Neural progenitor cell (in vitro differentiated cells): Measurements from ENCODE around the gene STAMBPL1. TPM values are rescaled to one million over a fixed set of nuclear protein-coding genes. Genes with fewer than 3 reads are reported as not detected.
A peak's percentile ranks its signal among the peaks of the same experiment; 100 is the strongest.
"Not testable (repeated sequence)": the region's sequence is repeated elsewhere in the genome, so short reads cannot be mapped to it uniquely, and the experiment has no call there.

ENCODE experiments used
- DNase-seq: peaks from one replicate; pipeline ENCODE4 v3.0.0-alpha.2; 2016; ENCODE audit warnings: low spot score
- H2AFZ ChIP-seq: fragments of 200-600 bp; sonication (generic); replicated peaks from 2 replicates; pipeline ENCODE4 v1.6.1; 2016; ENCODE audit warnings: antibody characterized with exemption
- H3F3A ChIP-seq: fragments of 200-600 bp; sonication (generic); 2 replicates; pipeline ENCODE4 v1.6.1; 2016; ENCODE audit warnings: antibody characterized with exemption, low read depth
- H3K27ac ChIP-seq: fragments of 200-600 bp; sonication (generic); 2 replicates; pipeline ENCODE4 v1.5.1; 2016; ENCODE audit warnings: mild to moderate bottlenecking
- H3K27me3 ChIP-seq: fragments of 200-600 bp; sonication (generic); 2 replicates; pipeline ENCODE4 v1.6.1; 2016; ENCODE audit warnings: mild to moderate bottlenecking, moderate library complexity
- H3K36me3 ChIP-seq: fragments of 200-600 bp; sonication (generic); 2 replicates; pipeline ENCODE4 v1.5.1; 2016
- H3K4me1 ChIP-seq: fragments of 200-600 bp; sonication (generic); 2 replicates; pipeline ENCODE4 v1.6.1; 2016; ENCODE audit warnings: mixed run types
- H3K4me2 ChIP-seq: fragments of 200-600 bp; sonication (generic); 2 replicates; pipeline ENCODE4 v1.6.1; 2016
- H3K4me3 ChIP-seq: fragments of 200-600 bp; sonication (generic); 2 replicates; pipeline ENCODE4 v1.5.1; 2016
- H3K79me2 ChIP-seq: fragments of 200-600 bp; sonication (generic); 2 replicates; pipeline ENCODE4 v1.6.1; 2016; ENCODE audit warnings: low read depth
- H3K9ac ChIP-seq: fragments of 200-600 bp; sonication (generic); 2 replicates; pipeline ENCODE4 v1.6.1; 2016
- H3K9me3 ChIP-seq: fragments of 200-600 bp; sonication (generic); 2 replicates; pipeline ENCODE4 v1.5.1; 2016; ENCODE audit warnings: low read depth
- H4K20me1 ChIP-seq: fragments of 200-600 bp; sonication (generic); 2 replicates; pipeline ENCODE4 v1.6.1; 2016; ENCODE audit warnings: low read depth
- H3K27ac Mint-ChIP-seq: 3 replicates; pipeline ENCODE4 v1.8.0; 2021; ENCODE audit warnings: mixed read lengths
- H3K27me3 Mint-ChIP-seq: 2 replicates; pipeline ENCODE4 v1.8.0; 2022; ENCODE audit warnings: low read depth, mild to moderate bottlenecking, inconsistent platforms, moderate library complexity, mixed read lengths; ENCODE audit not compliant: insufficient read depth
- H3K36me3 Mint-ChIP-seq: 3 replicates; pipeline ENCODE4 v1.8.0; 2021; ENCODE audit warnings: mixed read lengths
- H3K4me1 Mint-ChIP-seq: 3 replicates; pipeline ENCODE4 v1.8.0; 2021; ENCODE audit warnings: mixed read lengths
- H3K4me3 Mint-ChIP-seq: 3 replicates; pipeline ENCODE4 v1.8.0; 2021; ENCODE audit warnings: mild to moderate bottlenecking, moderate library complexity, mixed read lengths
- H3K9me3 Mint-ChIP-seq: 3 replicates; pipeline ENCODE4 v1.8.0; 2020; ENCODE audit warnings: mixed read lengths
- EZH2 ChIP-seq: fragments of 200-600 bp; sonication (generic); IDR thresholded peaks from 2 replicates; pipeline ENCODE4 v1.6.1; 2017; ENCODE audit warnings: antibody characterized with exemption, mild to moderate bottlenecking, moderate library complexity
- EZH2phosphoT487 ChIP-seq: fragments of 200-600 bp; sonication (generic); IDR thresholded peaks from 2 replicates; pipeline ENCODE4 v1.6.1; 2017; ENCODE audit warnings: antibody characterized with exemption
- total RNA-seq: library from RNA; depleted of rRNA; stranded (reverse); fragments of >200 nt; gene quantifications from 2 replicates; pipeline ENCODE4 v1.2.3, GENCODE V29; 2015; ENCODE audit warnings: low replicate concordance
- TF ChIP-seq, protein P1 (sequence below): fragments of 200-600 bp; sonication (generic); IDR thresholded peaks from 2 replicates; pipeline ENCODE4 v1.5.1; 2017; ENCODE audit warnings: antibody characterized with exemption, mild to moderate bottlenecking

The STAMBPL1 gene
- total RNA-seq, 1 donor from 2014 or later, result 1.9 TPM

DNA sequence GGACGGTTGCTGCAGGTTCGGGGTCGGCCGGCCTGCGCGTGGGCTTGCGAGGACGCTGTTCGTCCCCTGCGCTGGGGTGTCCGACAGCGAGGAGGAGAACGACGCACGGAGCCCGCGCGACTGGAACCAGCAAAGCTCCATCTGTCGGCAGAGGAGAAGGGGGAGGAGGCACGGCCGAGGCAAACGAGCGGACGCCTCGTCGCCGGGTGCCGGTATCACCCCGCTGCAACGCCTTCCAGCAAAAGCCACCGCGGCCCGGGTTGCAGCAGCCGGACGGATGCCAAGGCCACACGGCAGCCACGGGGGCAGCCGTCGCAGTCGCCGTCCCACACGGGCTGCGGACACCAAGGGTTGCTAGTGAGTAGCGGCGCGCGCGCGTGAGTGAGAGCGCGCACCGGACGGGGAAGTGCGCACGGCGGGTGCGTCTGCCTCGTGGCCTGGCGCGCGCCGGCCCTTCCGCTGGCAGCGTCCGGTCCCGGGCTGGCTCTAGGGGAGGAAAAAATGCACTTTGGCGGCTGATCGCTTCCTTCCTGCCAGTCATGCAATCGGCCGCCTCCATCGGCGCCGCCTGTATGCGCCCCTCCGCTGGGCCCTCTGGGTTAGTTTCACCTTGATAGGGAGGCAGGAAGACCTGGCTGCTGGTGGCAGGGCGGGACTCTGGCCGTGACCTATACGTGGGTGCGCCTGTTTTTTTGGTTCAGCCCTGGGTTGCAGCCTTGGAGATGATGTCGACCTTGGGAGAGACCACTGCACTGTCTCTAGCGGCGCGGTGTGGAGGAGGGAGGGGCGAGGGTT, 434 bp downstream of the STAMBPL1 start:
- Mint-ChIP-seq H3K4me3 (peak overlapping the region; percentile 94), H3K36me3 (no peaks in the 10 kb centered on the region), H3K27me3 (no peaks in the 10 kb centered on the region), H3K27ac (no peak overlapping the region), H3K4me1 (peaks cover 5% of the 10 kb centered on the region), H3K9me3 (no peaks in the 10 kb centered on the region)
- TF ChIP-seq EZH2, result peak; percentile 61
- TF ChIP-seq, protein P1, sequence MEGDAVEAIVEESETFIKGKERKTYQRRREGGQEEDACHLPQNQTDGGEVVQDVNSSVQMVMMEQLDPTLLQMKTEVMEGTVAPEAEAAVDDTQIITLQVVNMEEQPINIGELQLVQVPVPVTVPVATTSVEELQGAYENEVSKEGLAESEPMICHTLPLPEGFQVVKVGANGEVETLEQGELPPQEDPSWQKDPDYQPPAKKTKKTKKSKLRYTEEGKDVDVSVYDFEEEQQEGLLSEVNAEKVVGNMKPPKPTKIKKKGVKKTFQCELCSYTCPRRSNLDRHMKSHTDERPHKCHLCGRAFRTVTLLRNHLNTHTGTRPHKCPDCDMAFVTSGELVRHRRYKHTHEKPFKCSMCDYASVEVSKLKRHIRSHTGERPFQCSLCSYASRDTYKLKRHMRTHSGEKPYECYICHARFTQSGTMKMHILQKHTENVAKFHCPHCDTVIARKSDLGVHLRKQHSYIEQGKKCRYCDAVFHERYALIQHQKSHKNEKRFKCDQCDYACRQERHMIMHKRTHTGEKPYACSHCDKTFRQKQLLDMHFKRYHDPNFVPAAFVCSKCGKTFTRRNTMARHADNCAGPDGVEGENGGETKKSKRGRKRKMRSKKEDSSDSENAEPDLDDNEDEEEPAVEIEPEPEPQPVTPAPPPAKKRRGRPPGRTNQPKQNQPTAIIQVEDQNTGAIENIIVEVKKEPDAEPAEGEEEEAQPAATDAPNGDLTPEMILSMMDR, result peak; percentile 24
- no peak for TF ChIP-seq EZH2phosphoT487
- Histone ChIP-seq H3K27ac (no peak overlapping the region), H3F3A (peaks cover 12% of the 10 kb centered on the region), H3K79me2 (no peaks in the 10 kb centered on the region), H4K20me1 (no peaks in the 10 kb centered on the region), H3K4me2 (peak overlapping the region; percentile 97), H3K36me3 (no peaks in the 10 kb centered on the region), H2AFZ (peak overlapping the region; percentile 100), H3K9ac (peak overlapping the region; percentile 44), H3K4me1 (no peaks in the 10 kb centered on the region), H3K27me3 (peaks cover 53% of the 10 kb centered on the region), H3K9me3 (no peaks in the 10 kb centered on the region), H3K4me3 (peak overlapping the region; percentile 89)
- DNase-seq, result peak; percentile 84

DNA sequence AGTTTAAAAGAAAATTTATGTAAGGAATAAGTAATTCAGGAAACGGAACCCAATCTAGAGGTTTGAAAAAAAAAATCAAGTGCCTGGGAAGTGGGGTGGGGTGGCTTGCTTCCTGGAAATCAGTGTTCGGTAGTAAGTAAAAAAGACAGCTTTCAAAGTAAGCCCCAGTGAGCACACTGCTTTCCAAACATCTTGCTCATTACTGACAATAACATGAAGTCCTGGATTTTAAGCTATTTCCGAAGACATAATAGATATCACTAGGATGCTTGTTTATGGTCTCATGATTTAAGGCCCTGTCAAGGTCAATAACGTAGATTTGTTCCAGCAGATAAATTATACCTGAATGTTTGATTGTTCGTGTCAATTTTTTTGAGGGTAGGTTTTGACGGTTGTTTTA, 1.3 kb downstream of the STAMBPL1 start:
- Mint-ChIP-seq H3K27ac (no peak overlapping the region), H3K4me1 (peaks cover 5% of the 10 kb centered on the region)

DNA sequence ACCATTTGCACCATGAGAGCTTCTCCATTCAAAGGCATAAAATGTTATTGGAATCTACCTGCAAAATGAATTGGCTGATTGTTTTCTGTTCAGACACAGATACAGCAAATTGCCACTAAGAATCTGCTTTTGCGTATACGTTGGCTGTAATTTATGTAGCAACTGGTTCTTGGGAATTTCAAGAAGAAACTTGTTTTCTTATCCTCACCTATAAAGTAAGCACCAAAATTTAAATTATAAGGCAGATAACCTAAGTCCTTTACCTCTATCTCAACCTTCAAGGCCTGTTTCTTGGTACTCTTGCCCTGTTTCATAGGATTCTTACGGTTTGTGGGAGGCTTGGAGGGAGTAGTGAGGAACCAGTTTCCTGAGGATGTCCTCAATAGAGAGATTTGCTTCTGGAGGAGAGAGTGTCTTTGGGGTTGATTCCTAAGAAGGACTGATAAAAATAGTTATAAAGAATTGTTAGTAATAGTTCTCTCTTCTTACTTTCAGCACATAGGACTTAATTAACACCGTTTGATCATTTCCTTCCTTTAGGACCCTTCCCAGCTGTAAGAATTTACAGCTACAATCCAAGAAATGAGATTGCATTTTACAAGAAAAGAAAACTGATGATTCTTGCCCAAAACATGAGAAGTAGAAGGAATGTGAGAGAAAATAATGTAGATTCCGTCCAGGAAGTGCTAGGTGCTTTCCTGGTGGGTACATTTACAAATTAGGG, 2.0 kb downstream of the STAMBPL1 start:
- Histone ChIP-seq H3K79me2 (no peaks in the 10 kb centered on the region), H3K36me3 (no peaks in the 10 kb centered on the region), H3K9me3 (no peaks in the 10 kb centered on the region), H3K27me3 (peaks cover 48% of the 10 kb centered on the region), H3K4me2 (no peak overlapping the region), H3F3A (peaks cover 12% of the 10 kb centered on the region), H3K27ac (no peak overlapping the region), H3K4me1 (no peaks in the 10 kb centered on the region), H2AFZ (no peak overlapping the region), H3K9ac (no peak overlapping the region), H3K4me3 (no peak overlapping the region), H4K20me1 (no peaks in the 10 kb centered on the region)
- H3K36me3 Mint-ChIP-seq, result no peaks in the 10 kb centered on the region
- H3K27me3 Mint-ChIP-seq, result no peaks in the 10 kb centered on the region
- H3K4me3 Mint-ChIP-seq, result peak overlapping the region; percentile 18
- no peak for DNase-seq
- no peak overlapping the region for H3K27ac Mint-ChIP-seq
- H3K9me3 Mint-ChIP-seq, result no peaks in the 10 kb centered on the region
- TF ChIP-seq EZH2phosphoT487 (no peak), EZH2 (no peak)
- TF ChIP-seq, protein P1, result no peak
- peaks cover 5% of the 10 kb centered on the region for H3K4me1 Mint-ChIP-seq

More for the DNA sequence above, 1.3 kb downstream of the STAMBPL1 start:
- no peaks in the 10 kb centered on the region for H3K36me3 ChIP-seq
- no peaks in the 10 kb centered on the region for H3K36me3 Mint-ChIP-seq
- peaks cover 53% of the 10 kb centered on the region for H3K27me3 ChIP-seq
- peaks cover 12% of the 10 kb centered on the region for H3F3A ChIP-seq
- no peak for DNase-seq
- H3K4me2 ChIP-seq, result peak overlapping the region; percentile 97
- peak overlapping the region; percentile 89 for H3K4me3 ChIP-seq
- H3K9ac ChIP-seq, result no peak overlapping the region
- H3K4me1 ChIP-seq, result no peaks in the 10 kb centered on the region
- no peaks in the 10 kb centered on the region for H3K79me2 ChIP-seq
- TF ChIP-seq, protein P1, result no peak
- TF ChIP-seq EZH2, result no peak
- TF ChIP-seq EZH2phosphoT487, result no peak
- H3K9me3 ChIP-seq, result no peaks in the 10 kb centered on the region
- H3K27ac ChIP-seq, result no peak overlapping the region
- no peak overlapping the region for H2AFZ ChIP-seq
- no peaks in the 10 kb centered on the region for H3K9me3 Mint-ChIP-seq
- no peaks in the 10 kb centered on the region for H4K20me1 ChIP-seq
- H3K4me3 Mint-ChIP-seq, result peak overlapping the region; percentile 94
- no peaks in the 10 kb centered on the region for H3K27me3 Mint-ChIP-seq

DNA sequence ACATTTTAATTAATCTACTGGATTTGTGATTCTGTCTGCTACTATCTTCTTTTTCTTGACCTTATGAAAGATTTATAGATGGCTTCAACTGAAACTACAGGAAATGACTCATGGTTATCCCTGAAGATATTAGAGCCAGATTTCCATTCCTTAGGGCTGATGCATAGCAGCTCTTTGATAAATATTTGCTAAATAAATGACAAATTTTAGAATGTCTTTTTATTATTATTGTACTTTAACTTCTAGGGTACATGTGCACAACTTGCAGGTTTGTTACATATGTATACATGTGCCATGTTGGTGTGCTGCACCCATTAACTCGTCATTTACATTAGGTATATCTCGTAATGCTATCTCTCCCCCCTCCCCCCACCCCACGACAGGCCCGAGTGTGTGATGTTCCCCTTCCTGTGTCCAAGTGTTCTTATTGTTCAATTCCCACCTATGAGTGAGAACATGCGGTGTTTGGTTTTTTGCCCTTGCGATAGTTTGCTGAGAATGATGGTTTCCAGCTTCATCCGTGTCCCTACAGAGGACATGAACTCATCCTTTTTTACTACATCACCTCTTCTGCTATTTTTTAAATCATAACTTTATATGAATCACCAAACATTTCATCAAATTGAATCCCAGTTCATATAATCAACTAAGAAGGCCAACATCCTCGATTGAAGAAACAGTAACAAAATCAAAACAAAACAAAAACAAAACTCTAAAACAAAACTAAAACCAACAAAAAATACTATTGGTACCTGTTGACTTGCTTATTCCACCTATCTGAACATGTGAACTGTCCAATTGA, 2.8 kb downstream of the STAMBPL1 start:
- H3K36me3 ChIP-seq, H3K9me3 Mint-ChIP-seq, H3K4me1 ChIP-seq, H3K9ac ChIP-seq, H2AFZ ChIP-seq, H3K4me3 ChIP-seq, H3K9me3 ChIP-seq, H4K20me1 ChIP-seq, H3K4me3 Mint-ChIP-seq, H3K36me3 Mint-ChIP-seq, H3K27ac ChIP-seq, H3K27ac Mint-ChIP-seq, H3K4me2 ChIP-seq, H3K79me2 ChIP-seq, H3K27me3 Mint-ChIP-seq, DNase-seq, H3K4me1 Mint-ChIP-seq: not testable (repeated sequence)
- Histone ChIP-seq H3K27me3 (peaks cover 42% of the 10 kb centered on the region), H3F3A (peaks cover 12% of the 10 kb centered on the region)
